ENCODE data around the gene TBX5. TPM values are rescaled to one million over a fixed set of nuclear protein-coding genes. Genes with fewer than 3 reads are reported as not detected.

TBX5 gene
- total and polyA plus RNA-seq, 9 donors: 0.04 to 0.23 (median 0.17) TPM; not detected in 5

DNA sequence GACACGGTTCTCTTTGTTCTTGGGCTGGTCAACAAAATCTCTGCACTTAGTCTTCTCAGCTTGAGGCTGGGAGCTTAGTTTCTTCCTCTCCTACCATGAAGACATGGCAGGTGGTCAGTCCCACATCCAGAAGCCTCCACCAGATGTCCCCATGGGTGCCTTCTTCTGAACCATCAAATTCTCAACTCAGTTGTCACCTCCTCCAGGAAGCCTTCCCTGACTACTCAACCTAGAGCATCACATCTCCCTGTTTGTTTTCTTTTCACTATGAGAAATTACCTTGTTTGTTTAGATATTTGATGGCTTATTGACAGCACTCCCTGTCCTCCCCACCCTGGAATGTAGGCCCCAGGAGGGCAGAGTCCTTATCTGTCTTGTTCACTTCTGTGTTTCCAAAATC lies 84.4 kb downstream of the TBX5 start:
- DNase-seq: no peak
- TF ChIP-seq, protein P1, sequence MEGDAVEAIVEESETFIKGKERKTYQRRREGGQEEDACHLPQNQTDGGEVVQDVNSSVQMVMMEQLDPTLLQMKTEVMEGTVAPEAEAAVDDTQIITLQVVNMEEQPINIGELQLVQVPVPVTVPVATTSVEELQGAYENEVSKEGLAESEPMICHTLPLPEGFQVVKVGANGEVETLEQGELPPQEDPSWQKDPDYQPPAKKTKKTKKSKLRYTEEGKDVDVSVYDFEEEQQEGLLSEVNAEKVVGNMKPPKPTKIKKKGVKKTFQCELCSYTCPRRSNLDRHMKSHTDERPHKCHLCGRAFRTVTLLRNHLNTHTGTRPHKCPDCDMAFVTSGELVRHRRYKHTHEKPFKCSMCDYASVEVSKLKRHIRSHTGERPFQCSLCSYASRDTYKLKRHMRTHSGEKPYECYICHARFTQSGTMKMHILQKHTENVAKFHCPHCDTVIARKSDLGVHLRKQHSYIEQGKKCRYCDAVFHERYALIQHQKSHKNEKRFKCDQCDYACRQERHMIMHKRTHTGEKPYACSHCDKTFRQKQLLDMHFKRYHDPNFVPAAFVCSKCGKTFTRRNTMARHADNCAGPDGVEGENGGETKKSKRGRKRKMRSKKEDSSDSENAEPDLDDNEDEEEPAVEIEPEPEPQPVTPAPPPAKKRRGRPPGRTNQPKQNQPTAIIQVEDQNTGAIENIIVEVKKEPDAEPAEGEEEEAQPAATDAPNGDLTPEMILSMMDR (IDR thresholded peaks at IDR 0.05): no peak
- TF ChIP-seq POLR2A (IDR thresholded peaks at IDR 0.05) (no peak), EP300 (IDR thresholded peaks at IDR 0.05) (no peak)
- H3K4me3 ChIP-seq: no peak overlapping the region
- no peaks in the 10 kb centered on the region for H3K9me3 ChIP-seq
- intact Hi-C loops (cut with DNase I): no loop called here
- H3K27ac ChIP-seq: no peak overlapping the region
- 68 to 88% (median 85%) methylated on average over 1 of the region's 1 CpG for WGBS, 3 donors
- no peaks in the 10 kb centered on the region for H3K36me3 ChIP-seq
- H3K4me1 ChIP-seq (ENCODE audit: insufficient read depth): no peaks in the 10 kb centered on the region
- H3K27me3 ChIP-seq: no peaks in the 10 kb centered on the region

DNA sequence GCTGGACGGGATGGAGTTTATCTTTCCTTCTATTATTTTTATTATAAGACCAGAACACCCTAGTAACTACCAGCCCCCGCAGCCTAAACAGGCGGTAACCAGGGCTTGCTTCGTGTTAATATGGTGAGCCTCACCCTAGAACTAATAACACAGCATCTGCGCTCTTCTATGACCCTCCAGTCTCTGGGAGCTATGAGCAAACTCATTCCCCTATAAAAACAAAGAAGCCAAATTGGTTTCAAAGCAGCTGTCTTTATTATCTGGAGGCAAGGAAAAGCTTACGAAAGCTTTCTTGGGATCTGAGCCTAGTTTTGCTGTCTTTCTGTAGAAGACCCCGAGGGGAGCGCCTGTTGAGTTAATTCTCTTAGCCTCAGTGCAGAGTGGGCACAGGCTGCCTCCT lies 85.0 kb downstream of the TBX5 start:
- Histone ChIP-seq H3K4me3 (no peak overlapping the region), H3K4me1 (ENCODE audit: insufficient read depth) (no peaks in the 10 kb centered on the region), H3K36me3 (no peaks in the 10 kb centered on the region), H3K9me3 (no peaks in the 10 kb centered on the region), H3K27ac (no peak overlapping the region), H3K27me3 (no peaks in the 10 kb centered on the region)
- 61 to 75% (median 66%) methylated on average over 8 of the region's 8 CpGs for WGBS, 3 donors
- intact Hi-C loops (cut with DNase I): no loop called here
- no peak for DNase-seq
- TF ChIP-seq POLR2A (IDR thresholded peaks at IDR 0.05): no peak
- TF ChIP-seq EP300 (IDR thresholded peaks at IDR 0.05): no peak
- TF ChIP-seq, protein P1 (IDR thresholded peaks at IDR 0.05): no peak

DNA sequence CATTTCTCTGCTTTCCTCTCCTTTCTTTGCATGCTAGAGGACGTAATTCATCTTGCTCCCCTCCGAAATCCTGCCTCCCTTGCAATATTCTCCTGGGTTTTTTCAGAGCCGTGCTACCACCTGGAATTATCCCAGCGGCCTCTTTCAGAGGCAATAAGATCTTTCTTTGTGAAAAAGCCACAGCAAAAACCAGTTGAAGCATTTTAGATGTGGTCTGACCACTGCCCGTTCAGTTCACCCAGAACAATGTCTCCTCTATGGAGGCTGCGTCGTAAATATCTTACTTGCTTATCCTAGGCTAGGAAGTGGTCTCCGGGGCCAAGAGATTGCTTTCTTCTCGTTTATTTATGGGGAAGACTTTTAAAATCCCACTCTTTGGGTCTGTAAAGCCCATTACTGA lies 85.8 kb downstream of the TBX5 start:
- TF ChIP-seq EP300 (IDR thresholded peaks at IDR 0.05): no peak
- TF ChIP-seq, protein P1 (IDR thresholded peaks at IDR 0.05): no peak
- TF ChIP-seq POLR2A (IDR thresholded peaks at IDR 0.05): no peak
- Histone ChIP-seq H3K36me3 (no peaks in the 10 kb centered on the region), H3K4me3 (no peak overlapping the region), H3K9me3 (no peaks in the 10 kb centered on the region), H3K27me3 (no peaks in the 10 kb centered on the region), H3K4me1 (ENCODE audit: insufficient read depth) (no peaks in the 10 kb centered on the region), H3K27ac (no peak overlapping the region)
- no peak for DNase-seq
- intact Hi-C loops (cut with DNase I): no loop called here
- WGBS, 3 donors: 60 to 62% (median 61%) methylated on average over 9 of the region's 9 CpGs

DNA sequence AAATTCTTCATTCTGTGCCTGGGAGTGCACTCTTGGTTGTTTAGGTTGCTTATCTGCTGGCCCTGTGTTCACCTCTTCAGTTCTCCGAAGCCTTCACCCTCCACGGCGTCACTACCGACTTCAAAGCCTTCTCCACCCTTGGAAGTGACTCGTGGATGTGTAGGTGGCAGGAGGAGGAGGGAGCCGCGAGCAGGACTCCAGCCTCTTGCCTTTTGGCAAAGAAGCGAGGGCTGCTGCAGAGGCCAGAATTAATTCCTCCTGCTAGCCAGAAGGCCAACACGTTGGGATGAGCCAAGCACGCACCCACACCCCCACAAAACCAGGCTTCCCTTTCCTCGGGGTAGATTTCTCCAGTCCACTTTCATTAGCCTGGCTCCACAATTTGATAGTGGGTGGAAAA lies 86.5 kb downstream of the TBX5 start:
- TF ChIP-seq EP300 (IDR thresholded peaks at IDR 0.05) (no peak), POLR2A (IDR thresholded peaks at IDR 0.05) (no peak)
- TF ChIP-seq, protein P1 (IDR thresholded peaks at IDR 0.05): no peak
- H3K4me3 ChIP-seq: no peak overlapping the region
- no peaks in the 10 kb centered on the region for H3K4me1 ChIP-seq (ENCODE audit: insufficient read depth)
- DNase-seq: peak in 1 of 5 donors; percentile 22
- intact Hi-C loops (cut with DNase I): no loop called here
- WGBS, 3 donors: 16 to 22% (median 18%) methylated on average over 11 of the region's 11 CpGs
- no peaks in the 10 kb centered on the region for H3K9me3 ChIP-seq
- H3K36me3 ChIP-seq: no peaks in the 10 kb centered on the region
- no peaks in the 10 kb centered on the region for H3K27me3 ChIP-seq
- no peak overlapping the region for H3K27ac ChIP-seq
